Prostate gland (tissue), 2 donors: Measurements from ENCODE around the gene GAS6.

ENCODE experiments used
- CTCF ChIP-seq, 4 experiments: fragments of 200-600 bp in 2 of 4; fragments of 450-650 bp in 2 of 4; sonication (generic) in 2 of 4; IDR thresholded peaks; 1 replicate in 3 of 4; 2 replicates in 1 of 4; pipeline ENCODE4 v1.5.1; 2016 to 2019; ENCODE audit warnings: antibody characterized with exemption in 4 of 4, mild to moderate bottlenecking in 2 of 4, moderate library complexity in 2 of 4
- POLR2A ChIP-seq: fragments of 450-650 bp; IDR thresholded peaks from one replicate; pipeline ENCODE4 v1.6.1; 2016; ENCODE audit warnings: antibody characterized with exemption, mild to moderate bottlenecking
- POLR2AphosphoS5 ChIP-seq: sonication (generic); formaldehyde crosslinking; IDR thresholded peaks from one replicate; pipeline ENCODE4 v1.6.1; 2017; ENCODE audit warnings: antibody characterized with exemption

DNA sequence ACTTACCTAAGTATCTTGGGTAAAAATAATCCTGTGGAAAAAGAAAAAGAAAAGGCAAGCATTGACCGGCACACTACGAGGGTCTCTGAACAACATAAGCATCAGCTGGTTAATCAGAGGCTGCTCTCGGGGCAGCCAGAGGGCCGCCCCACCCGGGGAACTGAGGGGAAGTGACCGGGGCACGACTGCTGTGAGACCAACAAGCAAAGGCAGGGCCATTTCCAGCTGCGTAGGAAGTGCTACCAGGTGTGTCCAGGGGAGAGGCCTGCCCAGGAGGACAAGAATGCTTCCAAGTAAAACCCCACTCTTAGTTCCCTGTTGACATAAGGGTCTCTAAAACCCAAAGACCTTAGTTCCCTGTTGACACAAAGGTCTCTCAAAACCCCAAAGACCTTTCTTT lies 15.9 kb downstream of the GAS6 start:
- no peak for TF ChIP-seq POLR2AphosphoS5
- no peak for TF ChIP-seq POLR2A
- no peak for TF ChIP-seq CTCF (IDR thresholded peaks at IDR 0.05)
